Breast epithelium (tissue), 3 donors: ENCODE results near the gene DBNDD1.

Experiments
- POLR2A ChIP-seq: fragments of 450-650 bp; IDR thresholded peaks from one replicate; pipeline ENCODE4 v1.6.1; 2016; ENCODE audit warnings: antibody characterized with exemption, mild to moderate bottlenecking, moderate library complexity
- TF ChIP-seq, protein P1 (sequence below), 3 donors: fragments of 450-650 bp; IDR thresholded peaks; one replicate each; pipeline ENCODE4 v1.5.1; 2016 to 2017; ENCODE audit warnings: antibody characterized with exemption in 3 of 3, mild to moderate bottlenecking in 3 of 3, moderate library complexity in 3 of 3

DNA sequence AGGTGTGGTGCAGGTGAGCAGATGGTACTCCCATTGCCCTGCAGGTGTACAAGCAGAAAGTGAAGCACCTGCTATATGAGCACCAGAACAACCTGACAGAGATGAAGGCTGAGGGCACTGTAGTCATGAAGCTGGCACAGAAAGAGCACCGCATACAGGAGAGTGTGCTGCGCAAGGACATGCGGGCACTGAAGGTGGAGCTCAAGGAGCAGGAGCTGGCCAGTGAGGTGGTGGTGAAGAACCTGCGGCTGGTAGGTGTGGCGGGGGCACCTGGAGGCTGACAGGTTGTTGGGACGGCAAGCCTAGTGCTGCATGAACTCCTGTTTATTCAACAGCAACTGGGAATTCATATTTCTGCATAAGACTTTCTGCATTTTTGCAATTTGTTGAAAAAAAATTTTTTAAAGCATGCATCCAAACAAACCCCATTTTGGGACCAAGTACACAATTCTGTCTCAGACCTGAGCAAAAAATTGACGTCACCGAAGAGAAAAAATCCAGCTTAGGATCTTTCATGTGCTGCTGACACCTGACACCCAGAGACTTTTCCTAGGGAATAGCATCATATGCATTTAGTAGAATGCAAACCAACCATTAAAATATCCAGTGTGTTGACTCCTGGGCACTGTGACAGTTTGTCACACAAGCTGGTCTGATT lies 13.5 kb upstream of the DBNDD1 start:
- TF ChIP-seq POLR2A, result no peak
- TF ChIP-seq, protein P1, sequence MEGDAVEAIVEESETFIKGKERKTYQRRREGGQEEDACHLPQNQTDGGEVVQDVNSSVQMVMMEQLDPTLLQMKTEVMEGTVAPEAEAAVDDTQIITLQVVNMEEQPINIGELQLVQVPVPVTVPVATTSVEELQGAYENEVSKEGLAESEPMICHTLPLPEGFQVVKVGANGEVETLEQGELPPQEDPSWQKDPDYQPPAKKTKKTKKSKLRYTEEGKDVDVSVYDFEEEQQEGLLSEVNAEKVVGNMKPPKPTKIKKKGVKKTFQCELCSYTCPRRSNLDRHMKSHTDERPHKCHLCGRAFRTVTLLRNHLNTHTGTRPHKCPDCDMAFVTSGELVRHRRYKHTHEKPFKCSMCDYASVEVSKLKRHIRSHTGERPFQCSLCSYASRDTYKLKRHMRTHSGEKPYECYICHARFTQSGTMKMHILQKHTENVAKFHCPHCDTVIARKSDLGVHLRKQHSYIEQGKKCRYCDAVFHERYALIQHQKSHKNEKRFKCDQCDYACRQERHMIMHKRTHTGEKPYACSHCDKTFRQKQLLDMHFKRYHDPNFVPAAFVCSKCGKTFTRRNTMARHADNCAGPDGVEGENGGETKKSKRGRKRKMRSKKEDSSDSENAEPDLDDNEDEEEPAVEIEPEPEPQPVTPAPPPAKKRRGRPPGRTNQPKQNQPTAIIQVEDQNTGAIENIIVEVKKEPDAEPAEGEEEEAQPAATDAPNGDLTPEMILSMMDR (IDR thresholded peaks at IDR 0.05), result no peak
